HG03342 (cell line): ENCODE measurements around the gene NCS1.
"Not testable (repeated sequence)": the region's sequence is repeated elsewhere in the genome, so short reads cannot be mapped to it uniquely, and the experiment has no call there.

Experiments used
- ATAC-seq: cut with Tn5 transposase; IDR thresholded peaks from one replicate; pipeline ENCODE4 v1.9.1; 2021; ENCODE audit warnings: mild to moderate bottlenecking, moderate library complexity; ENCODE audit not compliant: unreplicated experiment

NCS1 gene

GRCh38 chr9:130259044-130259443, 86.8 kb downstream of the NCS1 start:
- no peak for ATAC-seq

DNA sequence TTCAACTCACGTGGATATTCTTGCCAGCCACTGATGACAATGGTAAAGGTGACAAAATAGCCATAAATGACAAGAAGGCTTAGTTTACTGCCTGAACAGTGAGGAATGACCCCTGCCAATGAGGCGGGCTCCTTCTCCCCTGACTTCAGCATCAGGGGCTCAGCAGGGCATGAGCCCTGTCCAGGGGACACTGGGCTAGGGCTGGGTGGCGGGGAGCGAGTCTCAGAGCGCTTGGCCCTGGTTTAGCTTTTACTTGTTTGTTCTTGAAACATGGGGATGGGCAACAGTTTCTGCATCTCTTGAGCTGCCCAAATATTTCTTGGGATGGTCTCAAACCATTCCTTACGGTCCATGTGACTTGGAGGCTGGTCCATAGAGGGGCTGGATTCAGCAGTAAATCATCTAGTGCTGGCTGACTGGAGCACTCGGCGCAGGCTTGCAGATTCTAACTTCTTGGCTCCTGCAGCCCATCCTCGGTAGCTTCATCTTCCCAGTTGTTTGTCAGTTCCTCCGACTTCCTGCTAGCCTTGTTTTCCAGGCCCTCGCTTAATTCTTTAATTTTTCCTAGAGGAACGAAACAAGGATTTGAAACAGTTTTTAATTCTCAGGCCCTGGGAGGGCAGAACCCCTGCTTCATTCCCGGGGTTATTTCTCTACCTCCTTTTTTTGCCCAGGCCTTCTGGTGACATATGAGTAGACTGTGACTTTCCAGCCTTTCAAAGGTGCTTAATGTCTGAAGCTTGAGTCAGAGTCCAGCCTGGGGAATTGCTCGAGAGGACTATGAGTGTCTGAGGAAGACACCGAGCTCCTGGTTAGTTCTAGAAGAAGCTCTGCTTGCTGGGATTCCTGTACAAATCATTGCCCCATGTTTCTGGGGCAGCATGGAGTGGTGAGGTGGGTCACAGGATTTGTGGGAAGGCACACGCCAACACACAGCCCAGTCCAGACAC, 88.9 kb downstream of the NCS1 start:
- ATAC-seq, result no peak

GRCh38 chr9:130262061-130262745, 90.0 kb downstream of the NCS1 start:
- ATAC-seq, result no peak

DNA sequence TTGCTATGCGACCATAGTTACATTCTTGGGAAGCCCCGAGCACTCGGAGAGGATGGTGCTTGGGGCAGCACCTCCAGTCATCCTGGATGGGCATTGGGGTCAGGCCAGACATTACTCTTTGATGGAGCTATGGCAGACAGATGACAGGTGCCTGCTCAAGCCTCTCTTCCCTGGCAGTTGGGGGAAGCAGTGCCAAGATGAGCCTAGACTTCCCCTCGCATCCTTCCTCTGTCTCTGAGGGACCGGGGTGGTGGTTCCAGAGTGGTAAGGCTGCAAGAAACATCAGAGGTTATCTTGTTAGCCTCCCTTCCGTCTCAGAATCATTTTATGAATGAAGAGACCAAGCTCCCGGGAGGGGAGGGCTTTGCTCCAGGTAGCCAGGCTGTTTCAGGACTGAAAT, 90.6 kb downstream of the NCS1 start:
- no peak for ATAC-seq

DNA sequence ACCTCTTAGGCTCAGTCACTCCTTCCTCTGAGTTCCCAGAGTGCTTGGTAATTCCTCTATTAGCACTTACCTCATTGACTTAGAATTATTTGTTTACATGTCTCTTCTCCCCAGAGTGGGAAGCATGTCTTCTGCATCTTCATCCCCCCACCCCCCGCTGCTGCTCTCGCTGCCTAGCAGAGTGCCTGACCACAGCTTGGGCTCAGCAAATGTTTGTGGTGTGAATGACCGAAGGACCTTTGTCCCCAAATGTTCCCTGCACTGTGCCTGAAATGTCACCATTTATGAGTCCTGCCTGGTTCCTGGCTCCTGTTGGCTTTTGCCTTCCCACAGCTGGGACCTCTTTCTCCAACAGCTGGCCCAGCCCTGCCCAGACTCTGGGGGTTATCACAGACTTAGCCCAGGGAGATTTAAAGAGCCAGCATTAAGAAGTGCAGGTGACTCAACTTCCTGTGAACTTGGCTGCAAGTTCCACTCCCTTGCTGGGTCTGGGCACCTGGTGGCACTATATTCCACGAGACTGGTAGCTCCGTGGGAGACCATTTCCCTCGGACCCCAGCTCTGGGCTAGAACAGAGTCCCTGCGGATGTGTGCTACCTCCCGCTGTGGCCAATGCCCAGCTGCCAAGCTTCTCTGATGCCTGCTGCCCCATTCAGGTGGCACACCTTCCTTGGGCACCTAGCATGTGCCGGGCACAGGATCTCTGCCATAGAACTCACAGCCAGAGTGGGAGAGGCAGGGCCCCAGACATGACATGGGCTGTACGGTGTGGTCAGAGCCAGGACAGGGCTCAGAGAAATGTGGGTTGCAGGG, 91.6 kb downstream of the NCS1 start:
- ATAC-seq, result no peak

DNA sequence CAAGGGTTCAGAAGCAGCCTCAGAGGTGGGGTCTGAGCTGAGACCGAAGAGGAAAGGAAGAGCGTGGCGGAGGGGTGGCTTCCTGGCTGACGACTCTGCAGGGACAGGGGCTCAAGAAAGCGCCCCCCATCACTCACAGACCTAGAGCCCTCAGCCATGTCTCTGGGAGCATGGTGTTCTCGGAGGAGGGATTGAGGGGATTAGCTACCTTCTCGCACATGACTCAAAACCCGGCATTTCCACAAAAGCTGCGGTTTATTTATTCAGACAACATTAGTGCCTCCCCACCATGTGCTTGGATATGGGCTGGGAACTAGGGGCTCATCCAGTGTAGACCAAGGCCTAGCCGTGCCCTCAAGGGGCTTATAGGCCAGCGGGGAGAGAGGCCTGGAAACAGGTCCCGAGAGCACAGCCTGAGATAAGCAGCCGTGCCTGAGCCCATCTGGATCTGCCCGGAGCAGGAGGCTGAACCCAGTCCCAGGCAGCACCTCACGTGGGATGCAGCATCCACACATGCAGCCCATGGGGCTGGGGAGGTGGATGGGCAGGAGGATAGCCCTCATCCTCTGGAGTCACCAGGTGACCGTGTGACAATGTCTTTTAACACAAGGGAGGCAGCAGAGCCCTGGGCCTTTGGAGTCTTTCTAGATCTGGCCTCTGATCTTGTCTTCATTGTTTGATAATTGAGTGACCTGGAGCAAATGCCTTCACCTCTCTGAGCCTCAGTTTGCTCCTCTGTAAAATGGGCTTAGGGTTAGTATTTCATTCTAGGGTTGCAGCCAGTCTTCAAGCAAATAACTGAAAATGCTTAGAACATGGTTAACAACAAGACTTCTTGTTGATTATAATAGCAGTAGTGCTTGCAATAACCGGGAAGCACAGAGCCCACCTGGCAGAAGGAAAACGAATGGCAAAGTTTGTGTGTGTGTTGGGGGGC, 92.5 kb downstream of the NCS1 start:
- ATAC-seq, result no peak

DNA sequence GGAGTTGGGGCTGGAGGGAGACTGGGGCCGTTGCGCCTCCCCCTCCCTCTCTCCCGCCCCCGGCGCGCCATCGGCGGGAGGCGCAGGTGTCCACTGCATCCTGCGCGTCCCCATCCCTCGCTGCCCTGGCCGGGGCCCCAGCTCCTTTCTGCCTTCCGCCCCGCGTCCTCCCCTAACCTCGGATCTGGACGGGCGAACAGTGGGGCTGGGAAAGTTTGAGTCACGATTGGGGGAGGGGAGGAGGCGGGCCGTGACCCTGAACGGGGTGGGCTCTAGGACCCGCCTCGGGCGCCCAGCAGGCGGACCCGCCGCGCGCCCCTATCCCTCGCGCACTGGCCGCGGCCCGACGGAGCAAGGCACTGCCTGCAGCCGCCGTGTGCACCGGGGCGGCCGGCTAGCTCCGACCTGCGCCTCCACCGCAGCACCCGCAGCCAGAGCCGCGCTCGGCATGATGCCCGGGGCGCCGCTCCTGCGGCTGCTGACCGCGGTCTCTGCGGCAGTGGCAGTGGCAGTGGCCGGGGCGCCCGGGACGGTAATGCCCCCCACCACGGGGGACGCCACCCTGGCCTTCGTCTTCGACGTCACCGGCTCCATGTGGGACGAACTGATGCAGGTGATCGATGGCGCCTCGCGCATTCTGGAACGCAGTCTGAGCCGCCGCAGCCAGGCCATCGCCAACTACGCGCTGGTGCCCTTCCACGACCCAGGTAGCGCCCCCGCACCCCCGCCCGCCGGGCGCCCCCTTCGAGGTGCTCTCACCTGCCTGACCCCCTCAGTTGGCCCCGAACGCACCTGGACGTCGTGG, 93.4 kb downstream of the NCS1 start, which contains the start of gene HMCN2:
TSS of gene HMCN2 (plus strand) at position 330 of the 805 bp plus-strand sequence. CDS start at position 449, 119 bp downstream.
- ATAC-seq, result no peak

DNA sequence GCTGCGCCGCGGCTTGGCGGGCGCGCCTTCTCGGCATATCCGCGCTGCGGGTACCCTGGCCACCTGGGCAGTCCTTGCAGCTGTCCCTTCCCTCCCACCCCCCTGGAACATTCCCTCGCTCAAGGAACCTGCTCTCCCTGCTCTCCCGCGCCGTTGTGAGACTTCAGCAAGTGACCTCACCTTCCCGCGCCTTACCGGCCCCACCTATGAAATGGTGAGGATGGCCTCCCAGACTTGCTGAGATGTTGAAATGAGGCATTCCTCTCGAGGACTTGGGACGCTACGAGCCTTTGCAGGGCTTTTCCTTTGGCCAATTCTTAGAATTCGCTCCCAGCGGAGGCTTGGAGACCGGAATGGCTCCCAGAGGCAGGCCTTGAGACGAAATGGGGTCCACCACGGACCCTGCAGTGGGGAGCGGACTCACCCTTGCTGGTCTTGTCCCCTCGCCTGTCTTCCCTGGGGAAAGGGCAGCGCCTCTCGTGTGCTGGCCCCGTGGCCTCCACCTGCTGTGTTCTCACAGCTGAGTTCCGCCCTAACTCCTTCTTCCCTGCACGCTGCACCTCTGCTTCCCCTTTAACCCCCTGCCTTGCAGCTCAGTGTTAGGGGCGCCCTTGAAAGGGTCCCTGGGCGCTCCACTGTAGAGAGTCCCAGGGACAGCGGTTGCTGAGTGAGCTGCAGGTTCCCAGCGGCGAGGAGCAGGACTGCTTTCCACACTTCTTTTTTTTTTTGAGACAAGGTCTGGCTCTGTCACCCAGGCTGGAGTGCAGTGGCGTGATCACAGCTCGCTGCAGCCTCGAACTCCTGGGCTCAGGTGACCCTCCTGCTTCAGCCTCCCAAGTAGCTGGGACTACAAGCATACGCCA, 94.3 kb downstream of the NCS1 start:
- ATAC-seq, result no peak

- no peak for ATAC-seq
Observed at GRCh38 chr9:130267930-130268329, 95.7 kb downstream of the NCS1 start.

DNA sequence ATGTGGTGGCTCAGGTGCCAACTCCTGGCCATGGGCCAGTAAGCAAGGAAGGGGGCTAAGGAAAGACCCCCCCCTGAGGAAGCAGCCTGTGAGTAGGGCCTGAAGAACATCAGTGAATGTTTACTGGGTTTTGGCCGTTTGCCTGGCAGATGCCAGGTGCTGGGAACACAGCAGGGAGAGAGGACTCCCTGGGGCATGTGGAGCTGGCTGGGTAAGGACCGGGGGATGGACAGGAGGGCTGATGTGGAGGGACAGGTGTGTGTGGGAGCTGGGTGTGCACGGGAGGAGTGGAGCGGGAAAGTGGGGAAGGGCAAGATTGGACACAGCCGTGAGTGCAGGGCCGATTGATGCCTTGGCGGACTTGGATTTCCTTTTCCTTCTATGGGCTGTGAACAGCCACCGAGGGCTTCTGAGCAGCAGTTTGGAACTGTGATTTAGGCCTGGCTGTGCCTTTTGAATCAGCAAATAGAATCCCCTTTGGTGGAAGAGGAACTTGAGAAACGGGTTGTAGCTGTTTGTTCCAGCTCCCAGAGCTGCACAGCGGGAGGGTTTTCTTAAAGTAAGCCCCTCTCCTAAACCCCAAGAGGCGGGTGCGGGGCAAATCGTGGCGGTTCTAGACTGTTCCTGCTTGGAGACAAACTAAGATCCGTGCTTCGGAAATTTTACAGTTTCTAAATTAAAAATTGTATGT, 96.5 kb downstream of the NCS1 start:
- no peak for ATAC-seq

- no peak for ATAC-seq
Observed at GRCh38 chr9:130271473-130271872, 99.3 kb downstream of the NCS1 start.

DNA sequence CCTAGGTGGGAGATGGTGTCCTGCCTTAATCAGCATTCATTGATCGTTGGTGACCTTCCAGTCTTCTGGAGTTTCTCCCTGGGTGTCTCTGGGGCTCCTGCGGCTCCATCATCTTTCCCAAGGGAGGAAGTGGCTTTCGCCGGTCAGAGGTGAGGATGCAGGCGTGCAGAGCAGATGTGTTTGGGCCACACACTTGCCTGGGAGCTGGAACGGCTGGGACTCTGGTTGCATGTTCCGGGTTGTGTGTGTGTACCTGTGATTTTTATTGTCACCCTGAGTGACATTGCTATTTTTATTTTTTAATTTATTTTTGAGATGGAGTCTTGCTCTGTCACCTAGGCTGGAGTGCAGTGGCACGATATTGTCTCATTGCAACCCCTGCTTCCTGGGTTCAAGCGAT, 103.0 kb downstream of the NCS1 start:
- ATAC-seq, result no peak

DNA sequence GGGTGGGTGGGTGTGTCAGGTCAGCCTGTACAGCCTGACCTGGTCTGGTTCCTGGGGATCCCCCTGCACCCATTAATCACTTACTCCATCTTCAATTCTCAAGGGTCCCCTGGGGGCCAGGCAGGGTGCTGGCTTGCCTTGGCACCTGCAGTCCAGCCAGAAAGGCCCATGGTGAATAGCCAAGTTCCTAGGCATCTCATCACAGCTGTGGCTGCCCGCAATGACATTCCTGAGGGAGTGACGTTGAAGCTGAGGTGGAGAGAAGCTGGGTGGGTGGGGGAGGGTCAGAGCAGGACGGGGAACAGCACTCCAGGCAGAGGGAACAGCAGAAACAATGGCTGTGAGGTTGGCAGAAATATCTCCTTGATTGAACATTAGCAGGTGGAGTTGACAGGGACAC, 103.9 kb downstream of the NCS1 start:
- ATAC-seq, result no peak

DNA sequence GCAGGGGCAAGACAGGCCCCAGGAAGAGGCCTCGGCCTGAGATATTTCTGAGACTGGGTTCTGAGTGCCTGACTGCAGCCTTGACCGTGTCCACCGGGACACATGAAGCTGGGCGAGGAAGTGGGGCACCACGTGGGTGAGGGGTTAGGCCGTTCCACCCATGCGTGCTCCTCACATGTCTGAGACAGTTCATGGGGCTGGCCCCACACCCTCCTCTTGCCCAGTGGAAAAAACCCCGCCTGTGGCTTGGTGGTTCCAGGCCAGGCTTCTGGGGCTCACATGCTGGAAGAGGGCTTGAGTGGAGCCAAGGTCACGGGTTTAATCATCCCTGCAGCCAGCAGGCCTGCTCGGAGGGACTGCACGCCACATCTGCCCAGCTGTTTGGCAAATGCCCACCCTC, 104.8 kb downstream of the NCS1 start:
- ATAC-seq, result no peak

DNA sequence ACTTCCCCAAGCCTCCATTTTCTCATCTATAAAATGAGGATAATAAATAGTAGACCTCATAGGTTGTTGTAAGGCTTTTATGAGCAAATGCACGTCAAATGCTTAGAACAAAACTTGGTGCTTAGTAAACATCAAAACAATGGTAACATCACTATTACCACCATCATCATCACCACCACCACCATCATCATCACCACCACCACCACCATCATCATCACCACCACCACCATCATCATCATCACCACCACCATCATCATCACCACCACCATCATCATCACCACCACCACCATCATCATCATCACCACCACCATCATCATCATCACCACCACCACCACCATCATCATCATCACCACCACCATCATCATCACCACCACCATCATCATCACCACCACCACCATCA, 105.3 kb downstream of the NCS1 start:
- ATAC-seq, result not testable (repeated sequence)

GRCh38 chr9:130283539-130284248, 111.5 kb downstream of the NCS1 start:
- ATAC-seq, result no peak

GRCh38 chr9:130284249-130284625, 112.0 kb downstream of the NCS1 start:
- no peak for ATAC-seq
